22Rv1 (cell line): ENCODE measurements around the gene NOP16.

Experiments used
- CTCF ChIP-seq: fragments of 450-650 bp; IDR thresholded peaks from 2 replicates; pipeline ENCODE4 v1.5.1; 2017; ENCODE audit warnings: mild to moderate bottlenecking
- ZFX ChIP-seq: fragments of 450-650 bp; IDR thresholded peaks from 2 replicates; pipeline ENCODE4 v1.6.1; 2017; ENCODE audit warnings: antibody characterized with exemption, borderline replicate concordance

DNA sequence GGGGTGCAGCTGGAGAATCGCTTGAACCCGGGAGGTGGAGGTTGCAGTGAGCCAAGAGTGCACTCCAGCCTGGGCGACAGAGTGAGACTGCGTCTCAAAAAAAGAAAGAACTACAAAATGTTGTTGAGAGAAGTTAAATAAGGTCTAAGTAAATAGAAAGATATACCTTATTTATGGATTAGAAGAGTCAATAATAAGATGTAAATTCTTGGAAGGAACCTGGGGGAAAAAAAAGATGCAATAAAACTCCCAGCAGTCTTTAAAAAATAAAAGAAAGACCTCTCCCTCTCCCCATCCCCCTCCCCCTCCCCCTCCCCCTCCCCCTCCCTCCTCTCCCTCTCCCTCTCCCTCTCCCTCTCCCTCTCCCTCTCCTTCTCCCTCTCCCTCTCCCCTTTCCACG, 44.3 kb upstream of the NOP16 start:
- TF ChIP-seq CTCF (no peak), ZFX (no peak)
